Stomach (tissue), 4 donors: ENCODE results near the gene FBXO46.

Source experiments
- CTCF ChIP-seq, 7 experiments: fragments of 450-650 bp in 4 of 7; fragments of 200-600 bp in 3 of 7; sonication (generic) in 3 of 7; IDR thresholded peaks; one replicate each; pipeline ENCODE4 v1.5.1; 2016 to 2019; ENCODE audit warnings: antibody characterized with exemption in 7 of 7, control low read depth in 2 of 7, mild to moderate bottlenecking in 1 of 7
- EP300 ChIP-seq: sonication (generic); formaldehyde crosslinking; IDR thresholded peaks from one replicate; pipeline ENCODE4 v1.6.1; 2017; ENCODE audit warnings: antibody characterized with exemption
- POLR2AphosphoS5 ChIP-seq, 3 donors: sonication (generic); formaldehyde crosslinking; IDR thresholded peaks; one replicate each; pipeline ENCODE4 v1.6.1; 2016; ENCODE audit warnings: antibody characterized with exemption in 3 of 3

- TF ChIP-seq EP300, result no peak
- no peak for TF ChIP-seq CTCF (IDR thresholded peaks at IDR 0.05)
- no peak for TF ChIP-seq POLR2AphosphoS5 (IDR thresholded peaks at IDR 0.05)
These were observed 40.7 kb upstream of the FBXO46 start for GRCh38 chr19:45771311-45771933.
